Measurements from ENCODE around the gene ASB3.

The ASB3 gene

DNA sequence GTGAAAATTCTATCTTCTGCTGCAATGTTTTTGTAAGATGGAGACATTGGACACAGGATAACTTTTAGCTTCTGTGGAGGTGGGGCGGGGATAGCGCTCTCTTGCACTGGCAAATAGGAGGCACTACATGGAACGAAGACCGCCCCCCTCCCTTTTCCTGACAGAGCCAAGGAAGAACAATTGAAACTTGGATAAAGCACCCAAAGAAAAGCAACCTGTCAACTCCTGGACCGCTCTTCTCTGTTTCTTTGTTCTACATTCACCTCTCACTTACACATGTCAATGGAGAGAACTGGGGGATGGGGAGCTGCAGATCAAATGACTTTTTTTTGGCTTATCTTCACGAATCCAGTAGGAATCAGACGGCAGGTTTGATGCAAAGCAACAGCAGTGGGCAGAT lies 145.5 kb downstream of the ASB3 start:
- TF ChIP-seq, protein P1, sequence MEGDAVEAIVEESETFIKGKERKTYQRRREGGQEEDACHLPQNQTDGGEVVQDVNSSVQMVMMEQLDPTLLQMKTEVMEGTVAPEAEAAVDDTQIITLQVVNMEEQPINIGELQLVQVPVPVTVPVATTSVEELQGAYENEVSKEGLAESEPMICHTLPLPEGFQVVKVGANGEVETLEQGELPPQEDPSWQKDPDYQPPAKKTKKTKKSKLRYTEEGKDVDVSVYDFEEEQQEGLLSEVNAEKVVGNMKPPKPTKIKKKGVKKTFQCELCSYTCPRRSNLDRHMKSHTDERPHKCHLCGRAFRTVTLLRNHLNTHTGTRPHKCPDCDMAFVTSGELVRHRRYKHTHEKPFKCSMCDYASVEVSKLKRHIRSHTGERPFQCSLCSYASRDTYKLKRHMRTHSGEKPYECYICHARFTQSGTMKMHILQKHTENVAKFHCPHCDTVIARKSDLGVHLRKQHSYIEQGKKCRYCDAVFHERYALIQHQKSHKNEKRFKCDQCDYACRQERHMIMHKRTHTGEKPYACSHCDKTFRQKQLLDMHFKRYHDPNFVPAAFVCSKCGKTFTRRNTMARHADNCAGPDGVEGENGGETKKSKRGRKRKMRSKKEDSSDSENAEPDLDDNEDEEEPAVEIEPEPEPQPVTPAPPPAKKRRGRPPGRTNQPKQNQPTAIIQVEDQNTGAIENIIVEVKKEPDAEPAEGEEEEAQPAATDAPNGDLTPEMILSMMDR (conservative IDR thresholded peaks at IDR 0.05), result no peak
- no peak overlapping the region for H3K27ac ChIP-seq

DNA sequence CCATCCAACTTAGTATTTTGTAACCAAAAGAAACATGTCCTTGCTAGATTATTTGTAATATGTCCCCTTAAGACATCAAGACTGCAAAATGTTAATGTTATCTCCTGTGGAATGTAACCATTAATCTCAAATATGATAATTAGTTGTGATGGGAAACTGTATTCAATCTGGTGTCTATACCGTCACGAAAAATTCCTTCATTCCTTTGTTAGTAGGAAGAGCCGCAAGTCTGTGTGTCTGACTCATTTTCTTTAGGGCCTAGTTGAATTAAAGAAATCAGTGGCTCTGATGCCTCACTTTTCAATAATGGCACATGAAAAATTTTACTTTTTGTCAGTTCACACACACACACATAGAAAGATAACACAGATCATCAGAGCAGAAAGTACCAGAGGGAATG lies 146.3 kb downstream of the ASB3 start:
- H3K27ac ChIP-seq, result no peak overlapping the region
- TF ChIP-seq, protein P1 (conservative IDR thresholded peaks at IDR 0.05), result no peak

GRCh38 chr2:53636596-53636995 lies 150.2 kb downstream of the ASB3 start:
- TF ChIP-seq, protein P1 (conservative IDR thresholded peaks at IDR 0.05), result no peak
- H3K27ac ChIP-seq, result no peak overlapping the region

- TF ChIP-seq, protein P1 (conservative IDR thresholded peaks at IDR 0.05), result no peak
- no peak overlapping the region for H3K27ac ChIP-seq
Measured at GRCh38 chr2:53636109-53636508, 150.6 kb downstream of the ASB3 start.

GRCh38 chr2:53635694-53636093 lies 151.1 kb downstream of the ASB3 start:
- H3K27ac ChIP-seq, result no peak overlapping the region
- TF ChIP-seq, protein P1 (conservative IDR thresholded peaks at IDR 0.05), result no peak

DNA sequence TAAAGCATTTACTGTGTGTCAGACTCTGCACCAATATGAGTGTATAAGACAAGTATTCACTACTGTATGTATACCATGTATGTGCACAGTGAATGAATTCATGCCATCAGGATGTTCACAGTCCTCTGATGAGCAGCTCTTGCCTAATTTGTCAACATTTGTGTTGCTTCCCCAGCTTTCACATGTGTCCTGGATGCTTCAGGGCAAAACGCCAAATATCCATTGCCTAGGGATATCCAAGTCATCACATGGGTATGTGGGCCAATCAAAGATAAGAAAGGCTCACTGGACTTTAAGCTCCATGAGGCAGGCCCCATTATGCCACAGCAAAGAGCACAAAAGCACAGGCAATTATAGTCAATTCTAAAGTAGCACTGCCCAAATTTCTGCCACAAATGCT lies 153.3 kb downstream of the ASB3 start:
- H3K27ac ChIP-seq, result no peak overlapping the region
- TF ChIP-seq, protein P1 (conservative IDR thresholded peaks at IDR 0.05), result no peak

- TF ChIP-seq, protein P1 (conservative IDR thresholded peaks at IDR 0.05), result no peak
- H3K27ac ChIP-seq, result no peak overlapping the region
Measured at GRCh38 chr2:53632714-53633113, 154.0 kb downstream of the ASB3 start.

DNA sequence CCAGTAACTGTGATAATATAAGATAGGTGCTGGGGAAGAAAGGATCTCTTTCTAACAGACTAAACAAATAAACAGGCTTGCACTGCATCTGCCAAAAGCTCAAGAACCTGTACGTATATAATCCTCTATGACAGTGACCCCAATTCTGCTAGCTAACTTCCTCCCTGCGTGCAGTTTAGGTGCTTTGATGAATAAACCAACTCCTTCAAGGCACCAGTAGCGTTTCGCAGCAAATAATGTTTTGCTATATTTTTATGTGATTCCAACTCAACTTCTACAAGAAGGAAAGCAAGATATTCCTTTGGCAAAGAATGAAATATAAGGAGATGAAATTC lies 154.7 kb downstream of the ASB3 start:
- TF ChIP-seq, protein P1 (conservative IDR thresholded peaks at IDR 0.05), result no peak
- H3K27ac ChIP-seq, result no peak overlapping the region
